CD4-positive, alpha-beta T cell (primary cell): Measurements from ENCODE around the gene FLYWCH1. TPM values are rescaled to one million over a fixed set of nuclear protein-coding genes. Genes with fewer than 3 reads are reported as not detected.

Experiments used
- ATAC-seq: fragments of 200-7000 bp; cut with Tn5 transposase; one replicate; pipeline ENCODE4 v1.10.0; 2022; ENCODE audit warnings: mild to moderate bottlenecking; ENCODE audit not compliant: poor library complexity
- CTCF ChIA-PET: fragments of 350-600 bp; sonication (Branson Sonifier 250); formaldehyde crosslinking; loops from one replicate; lab custom pipeline; 2021; ENCODE audit warnings: antibody characterized with exemption, inconsistent platforms; lab: Charles Lee
- POLR2A ChIA-PET: fragments of 350-600 bp; sonication (Branson Sonifier 250); formaldehyde crosslinking; loops from one replicate; lab custom pipeline; 2021; ENCODE audit warnings: antibody characterized with exemption, inconsistent platforms; lab: Charles Lee
- DNase-seq, 14 experiments: peaks; one replicate each; pipeline ENCODE4 v3.0.0-alpha.2; 2013 to 2020; ENCODE audit warnings: mixed read lengths in 2 of 14
- H3K27ac ChIP-seq, 2 donors: one replicate each; pipeline versions ENCODE4 v1.5.1 to v1.7.0; 2013; ENCODE audit warnings: low read length in 2 of 2, low read depth in 1 of 2, mild to moderate bottlenecking in 1 of 2
- H3K27me3 ChIP-seq, 2 experiments: 1 replicate in 1 of 2; 2 replicates in 1 of 2; pipeline versions ENCODE4 v1.6.1 to v1.7.0; 2013; ENCODE audit warnings: low read length in 2 of 2, control low read depth in 1 of 2, mild to moderate bottlenecking in 1 of 2, moderate library complexity in 1 of 2; ENCODE audit not compliant: insufficient read depth in 2 of 2, control insufficient read depth in 1 of 2
- H3K36me3 ChIP-seq: one replicate; pipeline ENCODE4 v1.6.1; 2013; ENCODE audit warnings: low read length, control low read depth; ENCODE audit not compliant: insufficient read depth
- H3K4me1 ChIP-seq: one replicate; pipeline ENCODE4 v1.6.1; 2013; ENCODE audit warnings: low read length, control low read depth; ENCODE audit not compliant: insufficient read depth
- H3K4me3 ChIP-seq: one replicate; pipeline ENCODE4 v1.5.1; 2013; ENCODE audit warnings: mild to moderate bottlenecking, low read length, moderate library complexity
- H3K9me3 ChIP-seq, 2 experiments: 1 replicate in 1 of 2; 2 replicates in 1 of 2; pipeline versions ENCODE4 v1.6.1 to v1.7.0; 2013; ENCODE audit warnings: low read length in 2 of 2, mild to moderate bottlenecking in 2 of 2, control low read depth in 1 of 2, moderate library complexity in 1 of 2; ENCODE audit not compliant: control insufficient read depth in 1 of 2, insufficient read depth in 1 of 2
- H3K27ac Mint-ChIP-seq: one replicate; pipeline ENCODE4 v1.8.0; 2020; ENCODE audit warnings: mixed read lengths
- H3K27me3 Mint-ChIP-seq: one replicate; pipeline ENCODE4 v1.8.0; 2021; ENCODE audit warnings: mixed read lengths
- H3K36me3 Mint-ChIP-seq: one replicate; pipeline ENCODE4 v1.8.0; 2021; ENCODE audit warnings: low read depth, mixed read lengths
- H3K4me1 Mint-ChIP-seq: one replicate; pipeline ENCODE4 v1.8.0; 2021; ENCODE audit warnings: low read depth, mixed read lengths
- H3K4me3 Mint-ChIP-seq: one replicate; pipeline ENCODE4 v1.8.0; 2020; ENCODE audit warnings: mild to moderate bottlenecking, mixed read lengths
- H3K9me3 Mint-ChIP-seq: one replicate; pipeline ENCODE4 v1.8.0; 2020; ENCODE audit warnings: mixed read lengths
- intact Hi-C, 2 experiments: fragments of 100-400 bp; cut with DNase I in 1 of 2; cut with micrococcal nuclease in 1 of 2; formaldehyde crosslinking; loops; one replicate each; pipeline versions ENCODE4 v1.15.1 to v1.9.0; 2023 to 2025; cut with DNase I, micrococcal nuclease
- total RNA-seq, 174 experiments: library from RNA in 2 of 174; stranded (reverse) in 2 of 174; gene quantifications; one replicate each; pipeline ENCODE4 v1.2.3 and lab custom pipeline; 2021 to 2026
- TF ChIP-seq, protein P1 (sequence below): fragments of 200-600 bp; IDR thresholded peaks from one replicate; pipeline ENCODE4 v1.8.0; 2022; ENCODE audit warnings: antibody characterized with exemption, mild to moderate bottlenecking

Gene FLYWCH1
- total RNA-seq, 2 experiments from 2014 or later: 84.8 to 97.0 TPM

DNA sequence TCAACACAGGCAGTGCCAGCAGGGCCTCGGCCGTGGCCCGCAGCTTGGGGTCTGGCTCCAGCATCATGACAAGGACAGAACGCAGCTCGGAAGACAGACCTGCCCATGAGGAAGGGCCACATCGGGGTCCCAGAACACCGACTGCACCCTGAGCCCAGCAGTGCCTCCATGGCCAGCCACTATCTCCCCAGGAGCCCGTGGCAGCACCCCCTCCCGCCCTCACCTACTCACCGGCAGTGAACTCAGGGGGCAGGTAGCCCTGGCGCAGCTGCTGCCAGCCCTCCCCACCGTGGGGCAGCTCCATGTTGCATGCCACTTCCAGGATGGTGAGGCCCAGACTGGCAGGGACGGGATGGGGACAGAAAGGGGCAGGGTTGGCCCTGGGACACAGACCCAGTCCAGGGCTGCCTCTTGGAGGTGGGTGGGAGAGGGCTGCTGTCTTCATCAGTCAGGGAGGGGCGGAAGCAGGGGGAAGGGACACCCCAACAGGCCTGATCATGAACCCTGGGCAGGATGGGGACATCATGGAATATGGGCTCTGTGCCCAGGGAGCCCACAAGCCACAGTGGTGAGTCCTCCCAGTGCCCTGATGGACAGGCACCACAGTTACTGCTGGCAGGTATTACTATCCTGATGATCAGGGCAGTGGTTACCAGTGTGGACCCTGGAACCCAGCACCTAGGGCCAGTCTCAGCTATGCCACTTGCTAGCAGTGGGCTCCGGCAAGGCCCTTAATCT lies 62.8 kb downstream of the FLYWCH1 start:
- H3K27ac Mint-ChIP-seq: no peak overlapping the region
- Histone ChIP-seq H3K27me3 (peaks cover 0 to 2% of the 10 kb centered on the region in 2 experiments), H3K4me3 (no peak overlapping the region), H3K4me1 (peaks cover 17% of the 10 kb centered on the region), H3K36me3 (no peaks in the 10 kb centered on the region), H3K27ac (no peak overlapping the region), H3K9me3 (peaks cover 0 to 2% of the 10 kb centered on the region in 2 experiments)
- peaks cover 8% of the 10 kb centered on the region for H3K4me1 Mint-ChIP-seq
- no peaks in the 10 kb centered on the region for H3K36me3 Mint-ChIP-seq
- TF ChIP-seq, protein P1, sequence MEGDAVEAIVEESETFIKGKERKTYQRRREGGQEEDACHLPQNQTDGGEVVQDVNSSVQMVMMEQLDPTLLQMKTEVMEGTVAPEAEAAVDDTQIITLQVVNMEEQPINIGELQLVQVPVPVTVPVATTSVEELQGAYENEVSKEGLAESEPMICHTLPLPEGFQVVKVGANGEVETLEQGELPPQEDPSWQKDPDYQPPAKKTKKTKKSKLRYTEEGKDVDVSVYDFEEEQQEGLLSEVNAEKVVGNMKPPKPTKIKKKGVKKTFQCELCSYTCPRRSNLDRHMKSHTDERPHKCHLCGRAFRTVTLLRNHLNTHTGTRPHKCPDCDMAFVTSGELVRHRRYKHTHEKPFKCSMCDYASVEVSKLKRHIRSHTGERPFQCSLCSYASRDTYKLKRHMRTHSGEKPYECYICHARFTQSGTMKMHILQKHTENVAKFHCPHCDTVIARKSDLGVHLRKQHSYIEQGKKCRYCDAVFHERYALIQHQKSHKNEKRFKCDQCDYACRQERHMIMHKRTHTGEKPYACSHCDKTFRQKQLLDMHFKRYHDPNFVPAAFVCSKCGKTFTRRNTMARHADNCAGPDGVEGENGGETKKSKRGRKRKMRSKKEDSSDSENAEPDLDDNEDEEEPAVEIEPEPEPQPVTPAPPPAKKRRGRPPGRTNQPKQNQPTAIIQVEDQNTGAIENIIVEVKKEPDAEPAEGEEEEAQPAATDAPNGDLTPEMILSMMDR: no peak
- ChIA-PET POLR2A (no interaction called here), CTCF (no interaction called here)
- intact Hi-C loops: no loop called here
- DNase-seq (no peak), ATAC-seq (no peak)
- peaks cover 7% of the 10 kb centered on the region for H3K27me3 Mint-ChIP-seq
- no peak overlapping the region for H3K4me3 Mint-ChIP-seq
- no peaks in the 10 kb centered on the region for H3K9me3 Mint-ChIP-seq

- Histone ChIP-seq H3K4me3 (no peak overlapping the region), H3K9me3 (peaks cover 0 to 7% of the 10 kb centered on the region in 2 experiments), H3K4me1 (peaks cover 14% of the 10 kb centered on the region), H3K27ac (no peak overlapping the region), H3K36me3 (no peaks in the 10 kb centered on the region), H3K27me3 (peaks cover 0 to 3% of the 10 kb centered on the region in 2 experiments)
- TF ChIP-seq, protein P1: no peak
- POLR2A ChIA-PET: no interaction called here
- CTCF ChIA-PET: no interaction called here
- no peaks in the 10 kb centered on the region for H3K9me3 Mint-ChIP-seq
- H3K4me3 Mint-ChIP-seq: no peak overlapping the region
- no peak overlapping the region for H3K27ac Mint-ChIP-seq
- intact Hi-C loops: no loop called here
- no peak for ATAC-seq
- DNase-seq: no peak
- peaks cover 8% of the 10 kb centered on the region for H3K4me1 Mint-ChIP-seq
- peaks cover 7% of the 10 kb centered on the region for H3K27me3 Mint-ChIP-seq
- no peaks in the 10 kb centered on the region for H3K36me3 Mint-ChIP-seq
These were observed 63.5 kb downstream of the FLYWCH1 start for GRCh38 chr16:2975161-2975795.

- peaks cover 0 to 3% of the 10 kb centered on the region in 2 experiments for H3K27me3 ChIP-seq
- H3K36me3 ChIP-seq: no peaks in the 10 kb centered on the region
- no peak for ATAC-seq
- H3K9me3 ChIP-seq: peaks cover 0 to 7% of the 10 kb centered on the region in 2 experiments
- Mint-ChIP-seq H3K4me3 (no peak overlapping the region), H3K36me3 (no peaks in the 10 kb centered on the region), H3K27ac (no peak overlapping the region), H3K27me3 (peaks cover under 1% of the 10 kb centered on the region), H3K9me3 (no peaks in the 10 kb centered on the region), H3K4me1 (no peaks in the 10 kb centered on the region)
- TF ChIP-seq, protein P1: no peak
- peaks cover 16% of the 10 kb centered on the region for H3K4me1 ChIP-seq
- H3K27ac ChIP-seq: no peak overlapping the region
- POLR2A ChIA-PET: no interaction called here
- CTCF ChIA-PET: no interaction called here
- intact Hi-C loops: no loop called here
- no peak overlapping the region for H3K4me3 ChIP-seq
- DNase-seq: no peak
These were observed 64.5 kb downstream of the FLYWCH1 start for GRCh38 chr16:2976201-2976600.
